DND-41 (cell line): ENCODE results near the gene CATSPER4.

Source experiments
- EZH2 ChIP-seq: IDR thresholded peaks from 3 replicates; pipeline ENCODE4 v1.6.1; 2012; ENCODE audit warnings: borderline replicate concordance, low read depth, mild to moderate bottlenecking, moderate library complexity, low read length, inconsistent platforms; ENCODE audit not compliant: severe bottlenecking
- TF ChIP-seq, protein P1 (sequence below): IDR thresholded peaks from 2 replicates; pipeline ENCODE4 v1.5.1; 2012; ENCODE audit warnings: borderline replicate concordance, low read length, moderate library complexity, mild to moderate bottlenecking; ENCODE audit not compliant: poor library complexity, severe bottlenecking; ENCODE audit errors: extremely low read depth

DNA sequence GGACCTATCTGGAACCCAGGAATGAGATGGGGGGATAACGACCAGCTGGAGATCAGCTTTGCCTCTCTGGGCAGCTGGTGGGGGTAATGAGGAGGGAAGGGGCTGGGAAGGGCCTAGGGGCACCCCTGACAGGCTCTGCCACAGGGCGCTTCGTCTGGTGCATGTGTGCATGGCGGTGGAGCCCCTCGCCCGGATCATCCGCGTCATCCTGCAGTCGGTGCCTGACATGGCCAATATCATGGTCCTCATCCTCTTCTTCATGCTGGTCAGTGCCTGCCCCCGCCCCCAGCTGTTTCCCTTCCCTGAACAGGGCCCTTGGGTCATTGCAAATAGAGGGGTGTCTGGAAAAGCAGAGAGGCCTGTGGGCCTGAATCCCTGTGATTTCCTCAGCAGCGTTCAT lies 7.4 kb downstream of the CATSPER4 start:
- TF ChIP-seq, protein P1, sequence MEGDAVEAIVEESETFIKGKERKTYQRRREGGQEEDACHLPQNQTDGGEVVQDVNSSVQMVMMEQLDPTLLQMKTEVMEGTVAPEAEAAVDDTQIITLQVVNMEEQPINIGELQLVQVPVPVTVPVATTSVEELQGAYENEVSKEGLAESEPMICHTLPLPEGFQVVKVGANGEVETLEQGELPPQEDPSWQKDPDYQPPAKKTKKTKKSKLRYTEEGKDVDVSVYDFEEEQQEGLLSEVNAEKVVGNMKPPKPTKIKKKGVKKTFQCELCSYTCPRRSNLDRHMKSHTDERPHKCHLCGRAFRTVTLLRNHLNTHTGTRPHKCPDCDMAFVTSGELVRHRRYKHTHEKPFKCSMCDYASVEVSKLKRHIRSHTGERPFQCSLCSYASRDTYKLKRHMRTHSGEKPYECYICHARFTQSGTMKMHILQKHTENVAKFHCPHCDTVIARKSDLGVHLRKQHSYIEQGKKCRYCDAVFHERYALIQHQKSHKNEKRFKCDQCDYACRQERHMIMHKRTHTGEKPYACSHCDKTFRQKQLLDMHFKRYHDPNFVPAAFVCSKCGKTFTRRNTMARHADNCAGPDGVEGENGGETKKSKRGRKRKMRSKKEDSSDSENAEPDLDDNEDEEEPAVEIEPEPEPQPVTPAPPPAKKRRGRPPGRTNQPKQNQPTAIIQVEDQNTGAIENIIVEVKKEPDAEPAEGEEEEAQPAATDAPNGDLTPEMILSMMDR: no peak
- TF ChIP-seq EZH2: no peak
